ENCODE data around the gene HSPB1. TPM values are rescaled to one million over a fixed set of nuclear protein-coding genes. Genes with fewer than 3 reads are reported as not detected.

The HSPB1 gene
- total and polyA plus RNA-seq, 2 donors (not counting 1 experiment from before 2014, with no cell fraction given) = 34.0 to 343 TPM

GRCh38 chr7:76257973-76258372 is 44.5 kb upstream of the HSPB1 start:
- Mint-ChIP-seq H3K4me3 (no peak overlapping the region), H3K4me1 (peaks cover 4% of the 10 kb centered on the region), H3K27me3 (peaks cover 36% of the 10 kb centered on the region), H3K27ac (no peak overlapping the region), H3K9me3 (ENCODE audit: insufficient read depth) (no peaks in the 10 kb centered on the region)
- Histone ChIP-seq H3K27ac (ENCODE audit: low read length in 2 of 2) (no peak overlapping the region), H3K9me3 (ENCODE audit: control extremely low read depth in 1 of 3, control insufficient read depth in 2 of 3, insufficient read depth in 1 of 3, low read length in 2 of 3) (peaks cover 0 to 17% (median 0%) of the 10 kb centered on the region in 3 donors), H3K4me1 (ENCODE audit: control insufficient read depth in 2 of 2, insufficient read depth in 2 of 2, low read length in 2 of 2) (peaks cover 4% of the 10 kb centered on the region in 2 donors), H3K36me3 (replicated peaks in 1 of 2; ENCODE audit: control extremely low read depth in 1 of 2, control insufficient read depth in 1 of 2, extremely low read depth in 1 of 2, insufficient read depth in 2 of 2, low read length in 1 of 2) (no peaks in the 10 kb centered on the region), H3K4me2 (replicated peaks; ENCODE audit: low read depth, low read length, poor library complexity, severe bottlenecking) (no peak overlapping the region), H3K79me2 (ENCODE audit: control insufficient read depth, insufficient read depth, low read length) (no peaks in the 10 kb centered on the region), H2AFZ (ENCODE audit: insufficient read depth, low read depth, low read length, poor library complexity, severe bottlenecking) (no peak overlapping the region), H3K4me3 (ENCODE audit: control extremely low read depth in 1 of 5, extremely low read depth in 1 of 5, insufficient read depth in 1 of 5, low read depth in 2 of 5, low read length in 4 of 5) (no peak overlapping the region), H3K27me3 (replicated peaks in 1 of 4; ENCODE audit: control extremely low read depth in 1 of 4, control insufficient read depth in 3 of 4, insufficient read depth in 4 of 4, low read length in 3 of 4) (peaks cover 0 to 38% (median 10%) of the 10 kb centered on the region in 4 experiments), H3K9ac (ENCODE audit: low read length) (no peak overlapping the region), H4K20me1 (ENCODE audit: control insufficient read depth, insufficient read depth, low read length, poor library complexity, severe bottlenecking) (no peaks in the 10 kb centered on the region)
- ChIA-PET POLR2A (no interaction called here), CTCF (no interaction called here)
- no peak for TF ChIP-seq CTCF (IDR thresholded peaks at IDR 0.05)
- no peak for TF ChIP-seq EZH2 (IDR thresholded peaks at IDR 0.05; ENCODE audit: borderline replicate concordance, insufficient read depth, low read depth, low read length, poor library complexity, severe bottlenecking)
- intact Hi-C loops (cut with micrococcal nuclease) = no loop called here
- DNase-seq = no peak
- ATAC-seq (ENCODE audit: low read depth) = no peak
- 58% methylated on average over 8 of the region's 8 CpGs for WGBS (ENCODE audit: insufficient coverage)

- peaks cover 0 to 17% (median 0%) of the 10 kb centered on the region in 3 donors for H3K9me3 ChIP-seq (ENCODE audit: control extremely low read depth in 1 of 3, control insufficient read depth in 2 of 3, insufficient read depth in 1 of 3, low read length in 2 of 3)
- Mint-ChIP-seq H3K27ac (peak overlapping the region; percentile 6), H3K4me3 (peak overlapping the region; percentile 68), H3K4me1 (peaks cover 4% of the 10 kb centered on the region), H3K27me3 (peaks cover 40% of the 10 kb centered on the region), H3K9me3 (ENCODE audit: insufficient read depth) (no peaks in the 10 kb centered on the region)
- CTCF ChIA-PET = no interaction called here
- H3K4me3 ChIP-seq (ENCODE audit: control extremely low read depth in 1 of 5, extremely low read depth in 1 of 5, insufficient read depth in 1 of 5, low read depth in 2 of 5, low read length in 4 of 5) = peak overlapping the region in 1 of 5 experiments; percentile 7
- H3K9ac ChIP-seq (ENCODE audit: low read length) = no peak overlapping the region
- WGBS (ENCODE audit: insufficient coverage) = 22% methylated on average over 36 of the region's 50 CpGs
- no peaks in the 10 kb centered on the region for H4K20me1 ChIP-seq (ENCODE audit: control insufficient read depth, insufficient read depth, low read length, poor library complexity, severe bottlenecking)
- H3K27ac ChIP-seq (ENCODE audit: low read length in 2 of 2) = no peak overlapping the region
- H3K36me3 ChIP-seq (replicated peaks in 1 of 2; ENCODE audit: control extremely low read depth in 1 of 2, control insufficient read depth in 1 of 2, extremely low read depth in 1 of 2, insufficient read depth in 2 of 2, low read length in 1 of 2) = no peaks in the 10 kb centered on the region
- H3K4me2 ChIP-seq (replicated peaks; ENCODE audit: low read depth, low read length, poor library complexity, severe bottlenecking) = peak overlapping the region; percentile 75
- intact Hi-C loops (cut with micrococcal nuclease) = no loop called here
- TF ChIP-seq CTCF (IDR thresholded peaks at IDR 0.05) = no peak
- TF ChIP-seq EZH2 (IDR thresholded peaks at IDR 0.05; ENCODE audit: borderline replicate concordance, insufficient read depth, low read depth, low read length, poor library complexity, severe bottlenecking) = no peak
- peaks cover 0 to 44% (median 12%) of the 10 kb centered on the region in 4 experiments for H3K27me3 ChIP-seq (replicated peaks in 1 of 4; ENCODE audit: control extremely low read depth in 1 of 4, control insufficient read depth in 3 of 4, insufficient read depth in 4 of 4, low read length in 3 of 4)
- ATAC-seq (ENCODE audit: low read depth) (no peak), DNase-seq (no peak)
- POLR2A ChIA-PET = no interaction called here
- peak overlapping the region; percentile 28 for H2AFZ ChIP-seq (ENCODE audit: insufficient read depth, low read depth, low read length, poor library complexity, severe bottlenecking)
- H3K79me2 ChIP-seq (ENCODE audit: control insufficient read depth, insufficient read depth, low read length) = no peaks in the 10 kb centered on the region
- peaks cover 4% of the 10 kb centered on the region in 2 donors for H3K4me1 ChIP-seq (ENCODE audit: control insufficient read depth in 2 of 2, insufficient read depth in 2 of 2, low read length in 2 of 2)
Observed at GRCh38 chr7:76259124-76260093, 43.1 kb upstream of the HSPB1 start.
